GM10266 (cell line): Measurements from ENCODE around the gene CCBE1.
"Not testable (repeated sequence)": the region's sequence is repeated elsewhere in the genome, so short reads cannot be mapped to it uniquely, and the experiment has no call there.

Source experiments
- DNase-seq: peaks from one replicate; pipeline ENCODE4 v3.0.0; 2012; ENCODE audit errors: extremely low spot score
- CTCF ChIP-seq: IDR thresholded peaks from 2 replicates; pipeline ENCODE4 v1.5.1; 2012; ENCODE audit warnings: mild to moderate bottlenecking, low read depth; ENCODE audit not compliant: control insufficient read depth, insufficient read depth; ENCODE audit errors: missing control alignments

Gene CCBE1

GRCh38 chr18:59656373-59656887 lies 40.8 kb downstream of the CCBE1 start:
- no peak for DNase-seq
- no peak for TF ChIP-seq CTCF

- TF ChIP-seq CTCF: no peak
- DNase-seq: no peak
Measured at GRCh38 chr18:59655676-59656075, 41.5 kb downstream of the CCBE1 start.

- no peak for TF ChIP-seq CTCF
- DNase-seq: no peak
Measured at GRCh38 chr18:59651071-59651470, 46.2 kb downstream of the CCBE1 start.

GRCh38 chr18:59650266-59650820 lies 46.9 kb downstream of the CCBE1 start:
- DNase-seq: no peak

GRCh38 chr18:59649591-59649990 lies 47.6 kb downstream of the CCBE1 start:
- TF ChIP-seq CTCF: no peak
- no peak for DNase-seq

More at GRCh38 chr18:59650266-59650820, 46.9 kb downstream of the CCBE1 start:
- no peak for TF ChIP-seq CTCF

GRCh38 chr18:59648469-59648868 lies 48.8 kb downstream of the CCBE1 start:
- DNase-seq: not testable (repeated sequence)

GRCh38 chr18:59646963-59647307 lies 50.3 kb downstream of the CCBE1 start:
- TF ChIP-seq CTCF: no peak
- no peak for DNase-seq

GRCh38 chr18:59646228-59646962 lies 50.8 kb downstream of the CCBE1 start:
- no peak for DNase-seq

More at GRCh38 chr18:59646228-59646962, 50.8 kb downstream of the CCBE1 start:
- no peak for TF ChIP-seq CTCF
